Omental fat pad (tissue), 4 donors: ENCODE measurements around the gene FARS2. TPM values are rescaled to one million over a fixed set of nuclear protein-coding genes. Genes with fewer than 3 reads are reported as not detected.

Source experiments
- ATAC-seq: fragments of 150-250 bp; one replicate; pipeline ENCODE4 v1.9.1; 2016; ENCODE audit warnings: mild to moderate bottlenecking, moderate library complexity; ENCODE audit not compliant: low FRiP score
- DNase-seq: peaks from one replicate; pipeline ENCODE4 v3.0.0-alpha.2; 2019; ENCODE audit warnings: low spot score
- total RNA-seq, 4 donors: library from RNA; depleted of rRNA; stranded (reverse); fragments of >200 nt; gene quantifications; one replicate each; pipeline ENCODE4 v1.1.0, GENCODE V29; 2016
- TF ChIP-seq, protein P1 (sequence below), 3 donors: fragments of 450-650 bp; IDR thresholded peaks; one replicate each; pipeline ENCODE4 v1.5.1; 2016 to 2017; ENCODE audit warnings: antibody characterized with exemption in 3 of 3, mild to moderate bottlenecking in 3 of 3, moderate library complexity in 2 of 3

Gene FARS2
- total RNA-seq, 4 donors from 2014 or later = 12.5 to 18.1 (median 14.5) TPM

DNA sequence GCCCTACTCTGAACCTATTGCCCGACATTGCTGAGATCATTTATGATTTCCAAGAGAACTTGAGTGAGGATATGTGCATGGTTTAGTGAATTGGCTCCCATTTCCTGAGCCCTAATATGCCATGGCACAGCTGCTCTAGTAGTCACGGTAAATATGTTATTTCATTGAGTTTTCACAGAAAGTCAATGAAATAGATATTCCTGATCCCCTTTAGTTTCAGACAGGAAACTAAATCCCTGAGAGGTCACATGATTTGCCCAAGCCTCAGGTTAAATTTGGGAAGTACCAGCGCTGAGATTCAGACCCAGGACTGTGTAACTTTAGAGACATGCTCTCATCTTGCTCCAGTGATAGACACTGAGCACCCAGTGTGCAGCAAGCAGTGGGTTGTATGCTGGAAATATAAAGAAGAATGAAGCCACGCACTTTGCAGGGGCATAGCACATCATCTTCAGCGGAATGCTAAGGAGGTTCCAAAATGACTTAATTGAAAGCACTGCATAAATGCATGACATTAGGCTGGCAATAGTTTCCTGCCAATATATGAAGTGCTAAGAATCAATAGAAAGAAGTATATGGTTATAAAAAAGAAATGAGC is 70.6 kb downstream of the FARS2 start:
- ATAC-seq (no peak), DNase-seq (no peak)
- TF ChIP-seq, protein P1, sequence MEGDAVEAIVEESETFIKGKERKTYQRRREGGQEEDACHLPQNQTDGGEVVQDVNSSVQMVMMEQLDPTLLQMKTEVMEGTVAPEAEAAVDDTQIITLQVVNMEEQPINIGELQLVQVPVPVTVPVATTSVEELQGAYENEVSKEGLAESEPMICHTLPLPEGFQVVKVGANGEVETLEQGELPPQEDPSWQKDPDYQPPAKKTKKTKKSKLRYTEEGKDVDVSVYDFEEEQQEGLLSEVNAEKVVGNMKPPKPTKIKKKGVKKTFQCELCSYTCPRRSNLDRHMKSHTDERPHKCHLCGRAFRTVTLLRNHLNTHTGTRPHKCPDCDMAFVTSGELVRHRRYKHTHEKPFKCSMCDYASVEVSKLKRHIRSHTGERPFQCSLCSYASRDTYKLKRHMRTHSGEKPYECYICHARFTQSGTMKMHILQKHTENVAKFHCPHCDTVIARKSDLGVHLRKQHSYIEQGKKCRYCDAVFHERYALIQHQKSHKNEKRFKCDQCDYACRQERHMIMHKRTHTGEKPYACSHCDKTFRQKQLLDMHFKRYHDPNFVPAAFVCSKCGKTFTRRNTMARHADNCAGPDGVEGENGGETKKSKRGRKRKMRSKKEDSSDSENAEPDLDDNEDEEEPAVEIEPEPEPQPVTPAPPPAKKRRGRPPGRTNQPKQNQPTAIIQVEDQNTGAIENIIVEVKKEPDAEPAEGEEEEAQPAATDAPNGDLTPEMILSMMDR (IDR thresholded peaks at IDR 0.05) = no peak

DNA sequence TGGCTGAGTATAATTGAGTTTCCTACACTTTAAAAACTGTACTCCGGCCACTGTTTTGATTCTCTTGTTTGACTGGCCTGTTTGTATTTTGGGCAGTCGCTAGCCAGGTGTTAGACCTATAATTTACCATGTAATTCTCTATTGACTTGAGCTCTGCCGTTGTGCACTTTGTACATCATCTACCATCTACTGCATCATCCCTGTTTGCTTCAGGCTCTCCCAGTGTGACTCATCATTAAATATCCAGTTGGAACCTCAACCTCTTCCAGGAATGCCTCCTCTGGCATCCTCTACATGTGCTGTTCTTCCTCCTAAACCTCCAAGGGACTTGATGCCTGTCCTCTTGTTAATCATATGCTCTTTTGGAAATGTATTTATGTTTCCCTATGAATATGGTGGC is 72.3 kb downstream of the FARS2 start:
- no peak for DNase-seq
- TF ChIP-seq, protein P1 (IDR thresholded peaks at IDR 0.05) = no peak
- ATAC-seq = no peak

DNA sequence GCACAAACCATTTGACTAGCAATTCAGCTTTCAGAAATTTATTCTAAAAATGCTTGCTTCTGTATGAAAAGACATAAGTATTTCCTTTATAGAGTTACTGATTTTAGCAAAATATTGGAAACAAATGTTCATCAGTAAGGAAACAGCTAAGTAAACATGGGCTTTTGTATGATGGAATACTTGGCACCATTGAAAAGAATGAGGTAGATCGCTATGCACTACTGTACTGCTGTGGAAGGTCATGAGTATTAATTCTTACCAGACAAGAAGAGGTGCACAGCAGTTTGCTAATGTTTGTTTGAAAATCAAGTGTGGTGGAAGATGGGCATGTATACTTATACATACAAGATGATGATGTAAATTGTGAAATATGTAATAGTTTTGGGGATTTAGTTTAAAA is 73.0 kb downstream of the FARS2 start:
- DNase-seq (no peak), ATAC-seq (no peak)
- TF ChIP-seq, protein P1 (IDR thresholded peaks at IDR 0.05) = no peak

DNA sequence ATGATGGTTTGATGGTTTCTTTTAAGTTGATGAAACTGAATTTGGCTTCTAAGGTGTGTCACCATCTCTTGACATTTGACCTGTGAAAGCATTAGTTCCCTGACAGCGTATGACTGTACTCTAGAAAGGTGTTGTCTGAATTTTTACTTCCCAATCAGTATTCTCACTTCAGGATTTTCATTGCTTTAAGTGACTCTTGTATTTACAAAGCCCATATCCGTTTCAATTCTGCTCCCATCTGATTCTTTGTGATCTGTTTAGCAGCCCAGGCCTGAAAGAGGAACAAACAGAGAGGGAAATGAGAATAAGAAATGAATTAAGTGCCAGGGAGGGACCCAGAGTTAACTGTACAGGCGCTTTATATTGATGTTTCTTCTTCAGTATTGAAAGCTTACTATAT is 73.7 kb downstream of the FARS2 start:
- no peak for ATAC-seq
- no peak for DNase-seq
- TF ChIP-seq, protein P1 (IDR thresholded peaks at IDR 0.05) = no peak

DNA sequence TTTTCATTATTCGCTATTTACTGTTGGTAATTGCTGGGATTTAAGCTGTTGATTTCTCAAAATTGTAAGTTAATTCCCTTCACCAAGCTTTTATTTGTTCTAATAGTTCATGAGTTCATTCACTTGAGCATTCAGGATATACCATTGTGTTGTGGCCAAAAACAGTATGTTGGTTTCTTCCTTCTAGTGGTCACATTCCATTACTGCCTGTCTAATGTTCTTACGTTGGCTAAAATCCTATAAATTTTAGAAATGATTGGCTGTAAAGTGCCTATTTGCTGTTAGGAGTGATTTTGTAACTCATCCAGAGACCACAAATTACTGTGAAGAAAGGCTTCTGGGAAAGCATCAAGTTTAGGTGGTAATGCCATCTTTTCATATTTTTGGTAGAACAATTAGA is 76.3 kb downstream of the FARS2 start:
- no peak for DNase-seq
- TF ChIP-seq, protein P1 (IDR thresholded peaks at IDR 0.05) = no peak
- no peak for ATAC-seq

DNA sequence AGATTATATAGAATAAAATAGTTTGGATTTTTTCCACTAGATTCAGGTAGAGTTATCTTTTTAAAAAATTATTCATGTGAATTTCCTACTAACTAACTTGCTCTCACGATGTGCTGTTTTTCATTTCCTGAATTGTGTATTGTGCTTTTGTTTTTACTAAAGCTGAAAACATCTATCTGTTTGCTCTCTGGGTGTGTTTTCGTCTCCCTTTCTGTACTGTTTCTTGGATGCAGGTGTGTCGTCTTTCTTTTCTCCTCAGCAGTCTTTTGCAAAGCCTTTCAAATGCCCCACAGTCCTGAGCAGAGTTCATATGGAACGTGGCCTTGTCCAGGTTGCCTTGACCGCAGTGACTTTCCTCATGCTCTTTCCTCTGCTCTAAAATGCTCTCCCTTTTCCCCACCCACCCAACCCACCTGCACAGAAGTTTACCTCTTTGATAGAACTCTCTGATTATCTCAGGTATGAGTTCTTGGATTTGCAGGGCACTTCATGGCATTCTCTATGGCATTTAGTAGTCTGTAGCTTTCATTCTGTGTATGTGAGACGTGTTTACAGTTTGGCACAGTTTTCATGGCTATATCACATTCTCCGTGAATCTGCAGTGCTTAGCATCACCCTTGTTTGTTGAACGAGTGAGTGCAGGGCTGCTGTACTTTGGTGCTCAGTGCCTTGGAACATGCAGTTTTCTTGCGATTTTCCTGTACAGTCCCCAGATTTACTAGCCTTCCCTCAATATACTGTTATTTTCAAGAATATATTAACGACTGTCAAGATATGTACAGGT is 77.1 kb downstream of the FARS2 start:
- DNase-seq (no peak), ATAC-seq (no peak)
- TF ChIP-seq, protein P1 (IDR thresholded peaks at IDR 0.05) = no peak

DNA sequence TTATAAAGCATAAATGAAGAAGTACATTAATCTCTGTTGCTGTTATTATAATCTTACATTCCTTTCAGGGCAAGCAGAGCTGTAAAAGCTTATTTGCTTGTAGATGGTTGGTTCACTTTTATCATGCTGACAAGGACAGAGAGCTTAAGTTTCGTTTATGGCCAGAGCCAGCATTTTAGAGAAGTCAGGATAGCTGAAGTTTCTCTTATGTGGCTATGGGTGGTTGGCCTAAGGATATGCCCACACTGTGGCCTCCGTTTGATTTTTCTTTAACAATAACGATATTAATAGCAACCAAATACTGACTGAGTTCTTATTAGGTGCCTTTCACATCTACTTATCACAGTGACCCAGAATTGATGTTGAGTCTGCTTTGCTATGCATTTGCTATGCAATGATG is 78.5 kb downstream of the FARS2 start:
- ATAC-seq (no peak), DNase-seq (no peak)
- TF ChIP-seq, protein P1 (IDR thresholded peaks at IDR 0.05) = no peak
